GM19023 (cell line): Measurements from ENCODE around the gene OR1Q1.
"Not testable (repeated sequence)": the region's sequence is repeated elsewhere in the genome, so short reads cannot be mapped to it uniquely, and the experiment has no call there.

ENCODE experiments used
- ATAC-seq: cut with Tn5 transposase; IDR thresholded peaks from one replicate; pipeline ENCODE4 v1.9.1; 2021; ENCODE audit warnings: mild to moderate bottlenecking, moderate library complexity; ENCODE audit not compliant: unreplicated experiment

Gene OR1Q1, protein sequence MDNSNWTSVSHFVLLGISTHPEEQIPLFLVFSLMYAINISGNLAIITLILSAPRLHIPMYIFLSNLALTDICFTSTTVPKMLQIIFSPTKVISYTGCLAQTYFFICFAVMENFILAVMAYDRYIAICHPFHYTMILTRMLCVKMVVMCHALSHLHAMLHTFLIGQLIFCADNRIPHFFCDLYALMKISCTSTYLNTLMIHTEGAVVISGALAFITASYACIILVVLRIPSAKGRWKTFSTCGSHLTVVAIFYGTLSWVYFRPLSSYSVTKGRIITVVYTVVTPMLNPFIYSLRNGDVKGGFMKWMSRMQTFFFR

DNA sequence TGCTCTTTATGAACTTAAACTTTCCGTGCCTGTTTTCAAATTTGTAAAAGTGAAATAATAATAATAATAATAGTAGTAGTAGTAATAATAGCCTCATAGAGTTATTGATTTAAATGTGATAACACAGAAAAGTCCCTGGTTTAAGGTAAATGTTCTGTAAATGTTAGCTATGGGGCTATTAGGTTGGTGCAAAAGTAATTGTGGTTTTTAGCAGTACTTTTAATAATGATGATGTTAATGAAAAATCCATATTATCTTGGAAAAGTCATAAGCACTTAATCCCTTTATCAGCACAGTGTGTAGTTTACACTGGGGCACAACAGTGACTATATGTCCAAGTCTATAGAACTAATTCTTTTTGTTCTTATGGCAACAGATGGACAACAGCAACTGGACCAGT is at the start of gene OR1Q1:
OR1Q1 (plus strand) TSS at position 377 of the 400 bp plus-strand sequence; CDS start at position 377, 0 bp downstream.
- ATAC-seq, result no peak

DNA sequence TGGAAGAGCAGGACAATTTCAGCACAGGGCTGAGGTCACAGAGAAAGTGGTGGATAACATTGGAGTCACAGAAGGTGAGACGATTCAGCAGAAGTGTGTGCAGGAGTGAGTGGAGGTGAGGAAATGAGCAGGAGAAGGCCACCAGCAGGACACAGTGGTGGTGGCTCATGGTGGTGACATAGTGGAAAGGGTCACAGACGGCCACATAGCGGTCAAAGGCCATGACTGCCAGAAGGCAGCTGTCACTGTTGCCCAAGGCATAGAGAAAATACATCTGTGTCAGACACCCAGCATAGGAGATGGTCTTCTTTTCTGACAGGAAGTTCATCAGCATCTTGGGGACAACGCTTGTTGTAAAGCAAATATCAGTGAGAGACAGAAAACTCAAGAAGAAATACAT is 46.6 kb upstream of the OR1Q1 start:
- no peak for ATAC-seq

DNA sequence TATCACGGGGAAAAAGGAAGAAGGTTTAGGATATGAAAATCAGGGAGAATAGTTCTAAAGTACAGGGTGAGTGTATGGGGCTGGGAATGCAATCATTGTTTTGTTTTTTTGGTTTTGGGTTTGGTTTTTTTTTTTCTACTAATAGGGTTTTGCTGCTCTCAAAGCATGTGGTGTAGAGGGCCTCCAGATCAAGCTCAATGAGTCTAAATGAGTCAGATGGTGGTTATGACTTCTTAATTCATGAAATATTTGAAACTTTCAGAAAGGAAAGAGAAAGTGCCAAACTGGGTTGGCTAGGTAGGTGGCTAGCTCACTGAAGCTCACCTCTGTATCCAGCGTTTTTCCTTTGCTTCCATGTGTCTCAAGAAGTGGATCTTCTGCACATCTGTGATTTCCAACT is 42.1 kb upstream of the OR1Q1 start:
- ATAC-seq, result no peak

DNA sequence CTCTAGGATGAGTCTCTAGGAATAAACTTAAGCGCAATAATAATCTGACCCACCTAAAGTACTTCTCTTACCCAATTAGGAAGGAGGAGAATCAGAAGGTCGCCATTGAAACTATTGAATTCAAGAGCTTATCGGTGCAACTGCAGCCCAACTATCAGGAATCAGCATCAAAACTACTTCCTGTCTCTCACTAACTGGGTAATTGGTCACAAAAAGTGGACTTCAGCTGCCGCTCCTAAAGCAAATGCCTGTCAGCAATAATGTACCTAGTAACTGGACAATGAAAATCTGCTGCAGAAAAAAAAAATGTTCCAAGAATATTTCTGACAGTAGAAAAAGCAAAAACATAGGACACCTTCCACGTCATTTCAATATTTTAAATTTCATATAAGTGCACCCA is 34.7 kb upstream of the OR1Q1 start:
- ATAC-seq, result no peak

DNA sequence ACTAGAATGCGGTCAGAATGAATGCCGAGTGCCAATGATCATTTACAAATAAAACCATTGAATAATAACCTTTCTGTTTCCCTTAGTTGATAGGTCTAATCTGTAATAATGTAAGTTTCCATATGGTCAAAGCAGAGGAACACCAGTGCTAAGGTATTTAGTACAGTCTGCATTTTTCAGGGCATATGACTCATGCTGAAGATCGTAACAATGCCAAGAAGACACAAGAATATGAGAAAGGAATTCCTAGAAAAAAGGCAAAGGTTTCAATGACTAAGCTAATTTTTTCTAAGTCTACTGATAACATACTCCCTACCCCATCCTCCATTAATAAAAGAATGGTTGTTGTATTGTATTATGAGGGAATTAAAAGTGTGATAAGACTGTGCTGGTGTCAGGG is 34.2 kb upstream of the OR1Q1 start:
- ATAC-seq, result no peak

DNA sequence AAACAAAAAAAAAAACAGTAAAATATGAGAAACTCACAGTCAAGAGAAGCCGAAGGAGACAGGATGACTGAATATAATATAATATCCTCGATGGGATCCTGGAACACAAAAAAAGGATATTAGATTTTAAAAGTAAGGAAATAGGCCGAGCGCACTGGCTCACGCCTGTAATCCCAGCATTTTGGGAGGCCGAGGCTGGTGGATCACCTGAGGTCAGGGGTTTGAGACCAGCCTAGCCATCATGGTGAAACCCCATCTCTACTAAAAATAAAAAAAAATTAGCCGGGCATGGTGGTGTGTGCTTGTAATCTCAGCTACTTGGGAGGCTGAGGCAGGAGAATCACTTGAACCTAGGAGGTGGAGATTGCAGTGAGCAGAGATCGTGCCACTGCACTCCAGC is 31.3 kb upstream of the OR1Q1 start, which contains the start of gene OR1L8:
OR1L8 (minus strand) TSS at position 101 of the 400 bp plus-strand sequence. CDS start 14,907 bp downstream, outside the sequence.
- ATAC-seq, result not testable (repeated sequence)

DNA sequence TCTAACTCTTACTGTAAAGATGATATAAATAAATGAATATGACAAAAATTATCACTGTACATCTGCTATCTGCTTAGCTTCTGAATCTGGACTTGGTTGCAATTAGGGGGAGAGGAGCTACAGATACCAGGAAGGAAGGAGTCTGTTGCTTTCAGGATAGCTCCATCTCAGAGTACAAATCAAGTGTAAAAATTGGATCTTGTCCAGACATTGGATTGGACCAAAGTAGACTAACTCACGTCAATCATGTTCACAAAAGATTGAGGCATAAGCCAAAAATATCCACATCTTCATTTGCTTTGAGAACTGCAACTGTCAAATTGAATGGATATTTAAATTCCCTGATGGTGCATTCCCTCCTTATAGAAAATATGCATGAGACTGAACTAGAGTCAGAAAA is 8.8 kb upstream of the OR1Q1 start:
- ATAC-seq, result no peak

DNA sequence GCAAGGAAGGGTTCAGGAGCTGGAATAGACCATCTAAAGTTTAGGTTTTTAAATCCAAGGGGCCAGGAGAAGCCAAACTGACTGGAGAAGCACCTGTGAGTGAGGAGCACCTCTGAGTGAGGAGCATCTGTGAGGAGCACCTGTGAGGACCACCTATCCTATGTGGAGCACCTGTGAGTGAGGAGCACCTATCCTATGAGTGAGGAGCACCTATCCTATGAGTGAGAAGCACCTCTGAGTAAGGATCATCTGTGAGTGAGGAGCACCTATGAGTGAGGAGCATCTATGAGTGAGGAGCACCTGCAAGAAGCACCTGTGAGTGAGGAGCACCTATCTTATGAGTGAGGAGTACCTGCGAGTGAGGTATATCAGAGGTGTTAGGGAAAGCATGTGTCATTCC is 8.0 kb upstream of the OR1Q1 start:
- ATAC-seq, result no peak

DNA sequence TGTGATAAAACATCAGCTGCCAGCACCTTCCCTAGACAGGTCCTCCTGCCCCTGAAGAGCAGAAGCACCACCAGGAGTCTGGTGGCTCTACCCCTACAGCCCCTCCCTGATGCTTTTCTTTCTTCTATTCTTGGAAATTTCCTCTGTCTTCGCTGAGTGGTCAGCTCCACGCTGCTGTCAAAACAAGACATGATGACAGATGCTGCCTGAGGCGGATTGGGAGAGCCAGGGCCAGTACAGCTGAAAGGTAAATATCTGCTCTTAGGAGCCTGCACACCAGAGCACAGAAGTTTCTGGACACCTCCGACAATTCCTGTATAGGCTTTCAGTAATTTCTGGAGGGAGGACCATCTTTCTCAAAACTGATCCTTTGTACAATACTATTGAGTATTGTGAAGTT is 4.7 kb upstream of the OR1Q1 start:
- ATAC-seq, result no peak

DNA sequence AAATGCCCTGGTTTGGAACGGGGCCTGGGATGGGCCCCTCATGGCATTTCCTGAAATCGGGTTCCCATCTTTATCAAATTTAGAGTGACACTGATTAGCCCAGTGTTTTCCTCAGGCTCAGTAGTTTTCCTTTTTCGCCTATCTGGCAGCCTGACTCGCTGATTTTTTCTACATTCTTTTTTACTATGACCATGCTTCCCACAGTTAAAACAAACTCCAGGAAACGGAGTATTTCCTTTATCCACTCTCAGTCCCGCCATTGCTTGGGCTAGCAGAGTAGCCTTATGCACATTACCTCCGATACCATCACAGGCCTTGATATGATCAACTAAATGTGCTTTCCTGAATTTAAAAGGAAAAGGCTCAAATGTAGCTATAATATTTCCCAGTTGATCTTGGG is 5.5 kb downstream of the OR1Q1 start:
- ATAC-seq, result no peak

DNA sequence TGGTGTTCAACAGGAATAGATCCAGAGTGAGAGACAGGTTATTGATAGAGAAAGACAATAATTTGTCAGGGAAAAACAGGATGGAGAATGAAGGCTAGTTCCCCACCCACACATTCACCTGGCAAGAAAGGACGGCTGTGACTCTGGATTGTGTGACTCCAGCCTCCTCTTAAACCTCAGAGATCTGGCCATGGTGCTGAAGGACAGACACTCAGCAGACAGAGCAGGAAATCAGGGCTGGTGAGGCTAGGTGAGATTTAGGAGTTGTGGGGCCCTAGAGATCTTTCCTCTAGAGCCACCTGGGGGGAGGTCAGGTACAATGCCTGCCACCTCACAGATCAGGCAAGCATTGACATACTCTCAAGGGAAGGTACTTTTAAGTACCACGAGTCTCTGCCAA is 27.7 kb downstream of the OR1Q1 start:
- ATAC-seq, result no peak

DNA sequence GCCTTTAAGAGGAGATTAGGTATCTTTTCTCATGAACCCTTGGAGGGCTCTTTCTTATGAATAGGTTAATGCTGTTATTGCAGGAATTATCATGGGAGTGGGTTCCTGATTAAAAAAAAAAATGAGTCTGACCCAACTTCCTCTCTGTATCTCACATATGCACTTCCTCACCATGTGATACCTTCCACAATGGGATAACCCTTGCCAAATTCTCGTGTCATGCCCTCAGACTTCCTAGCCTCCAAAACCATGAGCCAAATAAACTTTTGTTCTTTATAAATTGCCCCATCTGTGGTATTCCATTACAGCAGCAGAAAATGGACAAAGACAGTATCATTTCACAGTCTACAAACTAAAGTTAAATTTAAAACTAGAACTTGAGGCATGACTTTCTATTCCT is 41.8 kb downstream of the OR1Q1 start:
- ATAC-seq, result no peak

DNA sequence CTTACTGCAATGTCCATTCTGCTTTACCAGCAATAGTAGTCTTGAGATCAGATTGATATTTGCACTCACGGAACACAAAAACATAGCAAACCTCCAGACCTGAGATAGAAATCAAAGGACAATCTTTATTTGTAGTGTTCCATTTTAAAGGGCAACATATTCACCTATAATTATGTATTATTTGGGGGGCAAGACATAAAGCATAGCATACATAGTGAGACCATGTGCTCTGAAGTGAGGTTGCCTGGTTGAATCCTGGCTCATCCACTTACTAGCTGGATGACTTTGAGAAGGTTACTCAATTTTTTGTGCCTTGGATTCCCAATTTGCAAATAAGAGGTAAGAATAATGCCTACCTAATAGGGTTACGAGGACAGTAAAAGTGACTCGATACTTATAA is 43.0 kb downstream of the OR1Q1 start, which contains the start of gene OR1B1:
OR1B1 (minus strand) TSS at position 101 of the 400 bp plus-strand sequence.
- ATAC-seq, result no peak

DNA sequence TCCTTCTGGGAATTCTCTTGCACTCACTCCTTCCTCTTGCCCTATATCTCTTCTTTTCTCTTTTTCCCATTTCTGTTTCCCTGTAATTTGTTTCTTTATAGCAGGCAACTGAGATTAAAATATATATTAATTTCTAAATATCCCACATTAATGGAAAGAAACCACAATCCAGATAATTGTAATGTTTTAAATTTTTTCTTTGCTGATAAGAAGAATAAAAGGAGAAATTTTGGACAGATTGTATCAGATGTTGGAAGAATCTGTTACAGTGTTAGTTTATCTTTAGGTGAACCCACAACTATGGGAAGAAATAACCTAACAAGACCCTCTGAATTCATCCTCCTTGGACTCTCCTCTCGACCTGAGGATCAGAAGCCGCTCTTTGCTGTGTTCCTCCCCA is 46.9 kb downstream of the OR1Q1 start, which contains the start of gene OR1L1:
OR1L1 (plus strand) TSS at position 301 of the 400 bp plus-strand sequence; CDS start at position 301, 0 bp downstream.
- ATAC-seq, result no peak
